HG02885 (cell line): ENCODE results near the gene UBE2D2.

Experiments used
- ATAC-seq: cut with Tn5 transposase; IDR thresholded peaks from one replicate; pipeline ENCODE4 v1.9.1; 2021; ENCODE audit warnings: mild to moderate bottlenecking; ENCODE audit not compliant: unreplicated experiment, poor library complexity

UBE2D2 gene

GRCh38 chr5:139633295-139634027 is 72.3 kb downstream of the UBE2D2 start:
- ATAC-seq: peak; percentile 32

DNA sequence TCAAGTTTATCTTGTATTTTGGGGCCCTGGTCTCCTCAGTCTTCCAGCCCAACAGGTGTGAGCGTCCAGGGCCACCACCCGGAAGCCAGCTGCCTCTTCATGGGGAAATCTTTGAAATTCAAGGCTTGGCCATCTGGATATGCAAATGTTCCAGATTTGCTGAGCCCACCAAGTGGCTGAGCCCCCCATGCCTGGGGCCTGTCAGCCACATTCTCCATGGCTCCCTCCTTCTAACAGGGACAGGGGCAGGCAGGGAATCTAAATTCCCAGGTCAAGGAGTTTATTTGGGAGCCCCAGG is 72.8 kb downstream of the UBE2D2 start:
- ATAC-seq: no peak

DNA sequence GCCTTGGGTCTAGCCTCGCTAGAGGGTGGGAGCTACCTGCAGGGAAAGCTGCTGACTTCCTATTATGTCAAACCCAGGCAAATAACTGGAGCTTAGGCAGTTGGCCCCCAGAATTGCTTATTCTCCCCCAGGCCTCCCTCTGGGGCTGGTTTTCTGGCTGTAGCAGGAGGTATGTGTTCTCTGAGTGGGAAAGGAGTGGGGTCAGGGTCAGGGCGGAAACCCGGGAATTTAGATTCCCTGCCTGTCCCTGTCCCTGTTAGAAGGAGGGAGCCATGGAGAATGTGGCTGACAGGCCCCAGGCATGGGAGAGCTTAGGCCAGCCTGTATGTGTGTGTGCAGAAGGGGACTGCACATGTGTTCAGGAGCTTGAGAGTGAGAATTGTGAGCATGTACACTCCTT is 73.4 kb downstream of the UBE2D2 start:
- no peak for ATAC-seq

- no peak for ATAC-seq
Observed at GRCh38 chr5:139635191-139635590, 74.1 kb downstream of the UBE2D2 start.

- ATAC-seq: no peak
Observed at GRCh38 chr5:139635606-139636206, 74.6 kb downstream of the UBE2D2 start.

GRCh38 chr5:139636207-139636792 is 75.2 kb downstream of the UBE2D2 start:
- ATAC-seq: peak; percentile 78

DNA sequence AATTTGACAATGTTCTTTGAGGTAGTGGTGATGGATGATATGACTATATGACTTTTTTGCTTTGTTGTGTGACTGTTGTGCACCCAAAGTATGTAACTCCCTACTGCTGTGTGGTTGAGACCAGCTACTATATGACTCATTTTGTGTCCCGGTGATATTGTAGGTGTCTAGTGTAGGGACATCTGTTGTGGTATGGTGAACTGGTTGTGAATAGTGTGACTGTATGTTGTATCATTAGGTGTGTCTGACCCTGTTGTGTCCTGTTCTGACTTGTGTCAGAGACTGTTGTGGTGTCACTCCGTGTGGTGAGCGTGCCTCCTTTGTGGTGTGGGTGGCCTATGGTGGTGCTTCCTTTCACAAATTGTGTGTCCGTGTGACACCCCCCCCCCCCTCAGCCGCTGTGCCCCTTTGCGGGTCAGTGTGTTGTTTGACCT is 75.9 kb downstream of the UBE2D2 start:
- peak; percentile 21 for ATAC-seq

DNA sequence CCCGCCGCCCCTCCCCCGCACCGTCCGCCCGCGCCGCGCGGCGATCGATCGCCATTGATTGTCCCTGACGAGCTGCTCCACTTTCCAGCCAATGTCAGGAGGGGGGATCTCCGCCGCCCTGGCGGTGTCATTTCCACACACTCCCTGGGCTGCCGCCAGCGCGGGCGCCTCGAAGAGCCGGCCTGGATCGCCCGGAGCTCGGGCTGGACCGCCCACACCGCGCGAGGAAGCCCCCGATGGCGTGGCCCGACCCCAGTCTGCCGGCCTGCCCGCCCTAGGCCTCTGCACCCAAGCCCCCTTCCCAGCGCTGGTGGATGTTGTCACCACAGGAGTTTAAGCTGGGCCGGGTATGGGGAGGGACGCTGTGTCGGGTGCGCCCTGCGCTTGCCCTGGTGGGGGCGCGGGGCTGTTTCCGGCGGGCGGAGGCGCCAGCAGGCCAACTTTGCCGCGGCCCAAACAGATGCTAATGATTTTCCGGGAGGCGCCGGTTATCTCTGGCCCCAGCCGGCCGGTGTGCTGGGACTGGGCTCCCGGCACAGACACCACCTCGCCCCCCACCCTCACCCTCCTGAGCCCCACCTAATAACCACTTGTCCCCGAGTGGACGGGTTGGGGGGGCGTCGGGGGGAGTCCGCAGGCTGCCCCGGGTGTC is 76.4 kb downstream of the UBE2D2 start:
- ATAC-seq: peak; percentile 26

DNA sequence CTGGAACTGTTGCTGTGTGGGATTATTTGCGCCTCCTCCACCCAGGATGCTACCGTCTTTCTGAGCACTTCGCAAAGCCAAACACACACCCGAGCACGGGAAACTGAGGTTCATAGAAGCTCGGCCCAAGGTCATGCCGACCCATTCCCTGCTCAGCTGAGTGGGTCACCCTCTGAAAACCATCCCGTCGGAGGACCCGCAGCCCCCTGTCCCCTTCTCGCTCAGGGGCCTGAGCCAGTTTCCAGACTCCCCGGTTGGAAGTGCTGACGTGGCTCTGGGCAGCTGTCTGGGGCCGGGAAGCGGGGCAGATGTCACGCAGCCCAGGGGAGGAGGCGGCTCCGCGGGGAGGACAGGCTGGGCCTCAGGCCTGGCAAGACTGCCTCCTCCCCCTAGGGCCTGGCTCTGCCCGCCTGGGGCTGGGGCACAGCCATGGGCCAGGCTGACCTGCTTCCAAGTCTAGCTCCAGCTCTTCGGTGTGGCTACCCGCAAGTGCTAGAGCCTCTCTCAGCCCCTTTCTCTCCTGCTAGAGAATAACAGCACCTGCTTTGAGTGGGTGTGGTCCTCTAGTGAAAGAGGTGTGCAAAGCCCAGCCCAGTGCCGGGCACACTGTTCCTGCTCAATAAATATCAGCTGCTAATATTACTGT is 77.1 kb downstream of the UBE2D2 start:
- ATAC-seq: peak; percentile 27

DNA sequence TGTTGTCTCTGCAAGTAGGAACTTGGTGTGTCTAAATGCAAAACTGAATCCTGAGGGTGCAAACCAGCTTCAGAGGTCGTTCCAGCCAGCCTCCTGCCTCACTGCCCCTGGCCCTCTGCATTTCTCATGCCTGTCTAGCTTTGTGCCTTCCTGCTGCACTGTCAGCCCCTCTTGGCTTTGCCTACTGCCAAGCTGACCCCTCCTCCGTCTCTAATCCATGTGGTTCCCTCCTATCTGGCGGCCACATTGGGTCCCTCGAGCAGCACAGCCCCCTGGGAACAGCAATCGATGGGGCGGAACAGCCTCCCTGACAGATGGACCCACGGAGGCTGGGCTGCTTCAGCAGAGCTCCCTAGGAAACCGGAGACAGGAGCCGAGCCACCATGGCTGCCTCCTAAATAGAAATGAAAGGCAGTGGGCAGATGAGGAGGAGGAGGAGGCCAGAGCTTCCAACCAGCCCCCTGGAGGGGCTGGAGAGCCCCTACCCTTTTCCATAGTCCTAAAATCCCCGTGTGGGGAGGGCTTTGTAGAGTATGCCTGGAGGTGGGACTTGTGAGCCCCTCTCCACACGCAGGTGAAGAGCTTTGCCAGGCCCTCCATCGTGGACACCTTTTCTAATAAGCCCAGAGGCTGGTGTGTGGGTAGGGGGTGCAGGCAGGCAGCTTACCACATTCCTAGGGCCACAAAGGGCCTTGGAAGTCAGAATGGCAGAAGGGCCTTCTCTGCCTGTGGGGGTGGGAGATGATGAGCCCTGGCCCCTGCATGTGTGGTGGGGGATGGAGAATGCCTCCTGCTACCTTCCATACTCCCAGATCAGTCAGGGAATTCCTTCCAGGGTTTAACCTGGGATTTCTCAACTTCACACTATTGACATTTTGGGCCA is 77.8 kb downstream of the UBE2D2 start:
- ATAC-seq: no peak

- ATAC-seq: no peak
Observed at GRCh38 chr5:139639619-139640380, 78.7 kb downstream of the UBE2D2 start.

DNA sequence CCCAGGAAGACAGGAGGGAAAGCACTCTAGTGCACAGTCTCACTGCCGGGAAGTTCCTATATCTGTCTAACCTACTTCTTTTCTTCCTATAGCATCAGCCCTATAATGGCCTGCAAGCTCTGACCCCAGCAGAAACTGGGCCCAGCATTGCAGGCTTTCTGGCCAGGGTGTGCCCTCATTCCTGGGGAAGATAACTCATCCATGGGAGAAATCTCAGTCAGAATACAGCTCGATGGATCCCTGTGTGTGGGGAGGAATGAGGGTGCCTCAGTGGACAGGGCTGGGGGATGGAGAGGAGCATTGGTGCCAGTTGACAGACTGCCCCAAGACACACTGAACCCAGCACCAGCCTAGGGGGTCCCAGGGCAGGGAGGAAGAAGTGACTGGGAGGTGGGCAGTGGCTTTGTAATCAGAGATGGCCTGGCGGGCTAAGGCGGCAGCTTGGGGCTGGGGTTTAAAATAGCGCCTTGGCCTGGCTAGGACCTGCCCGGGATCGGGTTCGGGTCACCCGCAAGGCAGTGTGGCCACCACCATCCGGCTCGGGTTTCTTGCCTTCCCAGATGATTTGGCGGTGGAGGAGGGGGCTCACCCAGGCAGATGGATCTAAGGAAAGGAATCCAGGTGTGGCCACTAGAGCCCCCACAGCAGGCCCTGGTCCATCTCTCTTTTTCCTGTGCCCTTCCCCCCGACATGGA is 79.4 kb downstream of the UBE2D2 start:
- no peak for ATAC-seq

GRCh38 chr5:139641116-139642080 is 80.3 kb downstream of the UBE2D2 start:
- no peak for ATAC-seq

GRCh38 chr5:139642213-139642612 is 81.1 kb downstream of the UBE2D2 start:
- no peak for ATAC-seq

DNA sequence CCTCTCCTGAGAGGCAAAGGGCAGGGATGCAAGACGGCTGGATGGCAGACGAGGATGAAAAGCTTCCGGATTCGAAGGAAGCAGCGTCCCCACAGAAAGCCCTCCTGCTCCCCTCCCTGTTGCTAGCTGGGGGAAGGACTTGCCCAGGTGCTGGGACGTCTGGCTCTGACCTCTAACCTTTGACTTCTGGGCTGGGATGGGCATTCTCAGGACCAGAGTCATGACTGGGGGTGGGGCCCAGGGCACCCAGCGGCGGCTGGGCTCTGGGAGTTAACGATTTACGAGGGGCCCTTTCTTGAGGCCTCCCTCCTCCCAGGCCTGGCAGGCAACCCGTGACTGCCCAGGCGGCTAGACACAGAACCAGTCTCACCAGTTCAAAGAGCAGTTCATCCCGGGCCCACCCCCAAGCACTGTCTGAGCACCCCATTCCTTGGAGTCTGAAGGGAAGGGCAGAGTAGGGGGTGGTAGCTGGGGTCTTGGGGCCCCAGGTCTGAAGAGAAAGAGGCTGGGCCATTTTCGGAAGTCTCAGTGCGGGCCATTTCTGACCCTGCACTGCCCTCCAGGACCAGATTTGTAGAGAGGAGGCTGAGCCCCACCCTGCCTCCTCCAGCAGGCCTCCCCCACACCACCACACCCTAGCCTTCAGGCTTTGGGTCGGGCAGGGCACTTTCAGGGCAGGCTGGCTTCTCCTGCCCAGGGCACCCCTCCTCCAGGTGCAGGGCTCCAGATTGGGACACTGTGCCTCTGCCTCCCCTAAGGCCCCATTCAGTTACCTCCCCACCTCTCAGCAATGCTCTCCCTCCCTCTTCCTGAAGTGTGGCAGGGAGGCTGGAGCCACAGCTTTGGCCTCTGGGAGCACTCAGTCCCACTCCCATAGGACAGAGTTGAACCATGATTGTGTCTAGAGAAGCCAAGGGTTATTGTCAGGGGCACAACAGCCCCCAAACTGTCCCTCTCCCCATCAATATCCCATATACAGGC is 82.0 kb downstream of the UBE2D2 start:
- ATAC-seq: no peak

GRCh38 chr5:139644001-139644456 is 82.9 kb downstream of the UBE2D2 start:
- no peak for ATAC-seq
